ENCODE data around the gene RBM8A. TPM values are rescaled to one million over a fixed set of nuclear protein-coding genes. Genes with fewer than 3 reads are reported as not detected.

RBM8A gene
- polyA plus RNA-seq, 3 donors = 91.5 to 171 (median 115) TPM

DNA sequence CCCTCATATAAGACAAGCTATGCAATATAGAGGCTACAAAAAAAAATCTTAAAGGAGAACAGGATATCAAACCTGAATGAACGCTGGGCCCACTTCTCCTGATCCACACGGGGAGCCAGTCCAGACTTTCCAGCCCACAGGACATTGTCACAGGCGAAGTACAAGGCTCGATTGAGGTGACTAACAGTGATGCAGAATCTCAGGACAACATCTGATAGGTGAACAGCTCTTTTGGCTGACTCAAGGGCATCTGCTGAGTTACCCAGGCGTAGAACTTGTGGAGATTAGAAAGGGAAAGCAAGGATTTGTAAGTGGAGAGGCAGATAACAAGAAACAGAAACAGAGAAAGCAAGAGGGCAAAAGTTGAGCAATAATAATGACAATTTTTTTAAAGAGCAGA lies 10.5 kb downstream of the RBM8A start:
- peaks cover 37% of the 10 kb centered on the region for H3K4me1 Mint-ChIP-seq
- no peak overlapping the region for H2AFZ ChIP-seq (ENCODE audit: insufficient read depth, low read depth, low read length, poor library complexity, severe bottlenecking)
- H3K4me3 Mint-ChIP-seq = no peak overlapping the region
- H3K36me3 ChIP-seq (replicated peaks in 1 of 2; ENCODE audit: control insufficient read depth in 1 of 2, insufficient read depth in 2 of 2, low read length in 2 of 2) = peaks cover 26 to 51% of the 10 kb centered on the region in 2 donors
- H3K27me3 ChIP-seq (ENCODE audit: control insufficient read depth in 2 of 2, insufficient read depth in 2 of 2, low read length in 2 of 2) = no peaks in the 10 kb centered on the region
- H3K9me3 ChIP-seq (replicated peaks in 1 of 2; ENCODE audit: control insufficient read depth in 1 of 2, insufficient read depth in 1 of 2, low read length in 2 of 2) = no peaks in the 10 kb centered on the region
- no peak for DNase-seq
- no peak overlapping the region for H3K4me2 ChIP-seq (replicated peaks; ENCODE audit: extremely low read depth, low read length, poor library complexity, severe bottlenecking)
- peaks cover 20 to 27% of the 10 kb centered on the region in 2 donors for H3K4me1 ChIP-seq (ENCODE audit: control insufficient read depth in 1 of 2, insufficient read depth in 2 of 2, low read length in 2 of 2)
- 94% methylated on average over 5 of the region's 5 CpGs for WGBS (ENCODE audit: insufficient coverage)
- TF ChIP-seq CTCF (IDR thresholded peaks at IDR 0.05) = no peak
- peaks cover 40 to 54% of the 10 kb centered on the region in 2 donors for H3K36me3 Mint-ChIP-seq
- no peak overlapping the region for H3K27ac ChIP-seq (ENCODE audit: low read depth in 1 of 2, low read length in 2 of 2)
- H3K27me3 Mint-ChIP-seq (ENCODE audit: low read depth in 3 of 3) = peaks cover 0 to 3% (median 2%) of the 10 kb centered on the region in 3 donors
- H3K9me3 Mint-ChIP-seq = no peaks in the 10 kb centered on the region
- H4K20me1 ChIP-seq (ENCODE audit: insufficient read depth, low read length) = no peaks in the 10 kb centered on the region
- peak overlapping the region in 3 of 7 donors; percentile 59 to 81 (median 62) for H3K27ac Mint-ChIP-seq
- H3K4me3 ChIP-seq (replicated peaks in 1 of 3; ENCODE audit: low read depth in 2 of 3, low read length in 3 of 3) = no peak overlapping the region
- H3K79me2 ChIP-seq (ENCODE audit: insufficient read depth, low read length) = peaks cover 13% of the 10 kb centered on the region
- H3K9ac ChIP-seq (ENCODE audit: insufficient read depth, low read length, poor library complexity, severe bottlenecking) = no peak overlapping the region
- intact Hi-C loops (cut with micrococcal nuclease) = loop anchor here (5.0 kb wide), 3 partner anchors 46 to 61 kb away; partner anchors contain the start of genes ANKRD34A (in 1 of the 2), PIAS3 (in 1 of the 2) and POLR3GL (in 1 of the 2)

DNA sequence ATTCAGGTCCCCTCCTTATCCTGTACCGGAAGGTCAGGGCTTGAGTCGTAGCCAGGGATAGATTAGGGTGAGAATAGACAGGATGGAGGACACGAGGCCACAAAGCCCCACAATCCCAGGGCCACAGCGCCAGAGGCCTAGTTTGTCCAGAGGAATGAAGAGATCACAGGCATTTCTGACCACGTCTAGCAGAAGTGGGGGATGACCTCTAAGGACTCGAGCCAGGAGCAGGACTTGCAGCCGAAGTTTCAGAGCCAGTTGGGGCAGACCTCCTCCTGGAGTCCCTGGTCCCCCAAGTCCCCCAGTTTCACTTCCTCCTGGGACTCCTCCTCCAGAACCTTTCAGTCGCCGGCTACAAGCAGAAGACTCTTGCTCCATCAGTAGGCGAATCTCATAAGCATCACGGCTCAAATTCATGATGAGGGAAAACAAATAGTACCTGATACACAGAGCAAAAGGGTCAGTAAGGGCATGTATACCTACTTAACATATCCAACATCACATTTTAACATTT lies 15.1 kb downstream of the RBM8A start:
- no peak for TF ChIP-seq CTCF (IDR thresholded peaks at IDR 0.05)
- Histone ChIP-seq H3K4me1 (ENCODE audit: control insufficient read depth in 1 of 2, insufficient read depth in 2 of 2, low read length in 2 of 2) (peaks cover 0 to 2% of the 10 kb centered on the region in 2 donors), H3K9me3 (replicated peaks in 1 of 2; ENCODE audit: control insufficient read depth in 1 of 2, insufficient read depth in 1 of 2, low read length in 2 of 2) (no peaks in the 10 kb centered on the region), H2AFZ (ENCODE audit: insufficient read depth, low read depth, low read length, poor library complexity, severe bottlenecking) (no peak overlapping the region), H3K9ac (ENCODE audit: insufficient read depth, low read length, poor library complexity, severe bottlenecking) (no peak overlapping the region), H3K4me3 (replicated peaks in 1 of 3; ENCODE audit: low read depth in 2 of 3, low read length in 3 of 3) (no peak overlapping the region), H4K20me1 (ENCODE audit: insufficient read depth, low read length) (no peaks in the 10 kb centered on the region), H3K27me3 (ENCODE audit: control insufficient read depth in 2 of 2, insufficient read depth in 2 of 2, low read length in 2 of 2) (no peaks in the 10 kb centered on the region), H3K4me2 (replicated peaks; ENCODE audit: extremely low read depth, low read length, poor library complexity, severe bottlenecking) (no peak overlapping the region), H3K27ac (ENCODE audit: low read depth in 1 of 2, low read length in 2 of 2) (no peak overlapping the region), H3K36me3 (replicated peaks in 1 of 2; ENCODE audit: control insufficient read depth in 1 of 2, insufficient read depth in 2 of 2, low read length in 2 of 2) (peaks cover 37 to 64% of the 10 kb centered on the region in 2 donors), H3K79me2 (ENCODE audit: insufficient read depth, low read length) (no peaks in the 10 kb centered on the region)
- peaks cover 20% of the 10 kb centered on the region for H3K4me1 Mint-ChIP-seq
- no peak for DNase-seq
- H3K27ac Mint-ChIP-seq = peak overlapping the region in 3 of 7 donors; percentile 47 to 75 (median 73)
- intact Hi-C loops (cut with micrococcal nuclease) = no loop called here
- peaks cover 52 to 61% of the 10 kb centered on the region in 2 donors for H3K36me3 Mint-ChIP-seq
- peaks cover 0 to 2% (median 0%) of the 10 kb centered on the region in 7 donors for H3K9me3 Mint-ChIP-seq
- peaks cover 0 to 2% (median 0%) of the 10 kb centered on the region in 3 donors for H3K27me3 Mint-ChIP-seq (ENCODE audit: low read depth in 3 of 3)
- H3K4me3 Mint-ChIP-seq = no peak overlapping the region
- 61% methylated on average over 6 of the region's 11 CpGs for WGBS (ENCODE audit: insufficient coverage)
